Heart left ventricle (tissue), 13 donors: ENCODE measurements around the gene ABLIM1.

Experiments
- CTCF ChIP-seq, 12 donors: fragments of 200-600 bp; sonication (generic) in 4 of 12; IDR thresholded peaks; one replicate each; pipeline versions ENCODE4 v1.5.0 to v1.8.0; 2018 to 2022; ENCODE audit warnings: antibody characterized with exemption in 12 of 12, mild to moderate bottlenecking in 5 of 12
- POLR2A ChIP-seq, 2 donors: fragments of 450-650 bp; IDR thresholded peaks; one replicate each; pipeline ENCODE4 v1.6.1; 2017; ENCODE audit warnings: antibody characterized with exemption in 2 of 2, mild to moderate bottlenecking in 2 of 2, moderate library complexity in 2 of 2
- donor health status: ischemic (EF 13 %, LVEDD 7.1; RV severe dilation, severe dysfunction).
- donor health status: DM: no; HTN: yes; CAD: no.
- donor health status: DM: no; HTN: no; CAD: no.
- donor health status: ischemic (EF 25% LVEDD 6.9; RV normal size, moderate dysfunction).
- donor health status: ischemic (EF 25% LVEDD 5.7; RV mildly dilated, moderate dysfunction).
- donor health status: ischemic (EF 35%, LVEDD 5.7; RV mildly dilated, moderate dysfunction).
- donor health status: nonischemic (EF 11% LVEDD 7.7; RV severe dilation, severe dysfunction).
- donor health status: DM: yes; HTN: yes; CAD: no.
- donor health status: PGD.
- donor health status: ischemic (EF 29% LVEDD 5.4; RV normal size, mild dysfunction).
- donor health status: nonischemic (EF 23%, LVEDD 6.1; RV moderate dilation, normal function).

- TF ChIP-seq CTCF (IDR thresholded peaks at IDR 0.05) (no peak), POLR2A (IDR thresholded peaks at IDR 0.05) (no peak)
Measured at GRCh38 chr10:114645706-114646105, 12.4 kb downstream of the ABLIM1 start.
